ENCODE results near the gene DNAH17. TPM values are rescaled to one million over a fixed set of nuclear protein-coding genes. Genes with fewer than 3 reads are reported as not detected.

DNAH17 gene
- total and polyA plus RNA-seq, 2 of the 13 experiments (the other 11 are each of a cell fraction or from before 2014, with no cell fraction given): 0.86 to 1.6 TPM

- TF ChIP-seq ZNF597 (CRISPR knock-in tag; IDR thresholded peaks at IDR 0.05) (no peak), E2F2 (CRISPR knock-in tag; IDR thresholded peaks at IDR 0.05; ENCODE audit: borderline replicate concordance) (peak; percentile 78; the same call in 1 of the 2 replicates), ZNF629 (CRISPR knock-in tag; conservative IDR thresholded peaks at IDR 0.05) (no peak), MXI1 (IDR thresholded peaks at IDR 0.05; ENCODE audit: borderline replicate concordance, low read depth, low read length) (peak; percentile 78; the same call in 1 of the 3 replicates), BCL3 (CRISPR knock-in tag; IDR thresholded peaks at IDR 0.05) (peak; percentile 67; the same call in 1 of the 2 replicates), ZNF280D (CRISPR knock-in tag; IDR thresholded peaks at IDR 0.05) (no peak), NCOA1 (CRISPR knock-in tag; IDR thresholded peaks at IDR 0.05) (peak; percentile 90), ARID3A (IDR thresholded peaks at IDR 0.05; ENCODE audit: low read depth, low read length) (no peak), MAFK (conservative IDR thresholded peaks at IDR 0.05 in 1 of 2, IDR thresholded peaks at IDR 0.05 in 1 of 2; ENCODE audit: low read length in 2 of 2) (no peak), ZNF460 (CRISPR knock-in tag; IDR thresholded peaks at IDR 0.05; ENCODE audit: borderline replicate concordance) (peak; percentile 48; the same call in 1 of the 2 replicates), PBX2 (CRISPR knock-in tag; IDR thresholded peaks at IDR 0.05) (no peak)
Observed at GRCh38 chr17:78378225-78379130, 198.7 kb downstream of the DNAH17 start, which contains the start of gene PGS1 (continued).

Measured in HepG2 (cell line).